Keratinocyte (primary cell): Measurements from ENCODE around the gene RBM47. TPM values are rescaled to one million over a fixed set of nuclear protein-coding genes. Genes with fewer than 3 reads are reported as not detected.

Experiments
- DNase-seq: peaks from one replicate; pipeline ENCODE4 v3.0.0-alpha.2; 2011; ENCODE audit warnings: low read depth, missing footprints, low spot score
- FAIRE-seq: peaks from 2 replicates; lab custom pipeline; 2011; peaks lifted over from hg19 to GRCh38; lab: Jason Lieb, UNC
- H2AFZ ChIP-seq: 2 replicates; pipeline ENCODE4 v1.6.0; 2012; ENCODE audit warnings: low read length, control low read depth, inconsistent platforms; ENCODE audit not compliant: control insufficient read depth
- H3K27ac ChIP-seq: 2 replicates; pipeline ENCODE4 v1.5.1; 2011; ENCODE audit warnings: low read length; ENCODE audit not compliant: control insufficient read depth, insufficient read depth
- H3K27me3 ChIP-seq: 3 replicates; pipeline ENCODE4 v1.6.0; 2011; ENCODE audit warnings: low read length; ENCODE audit not compliant: control insufficient read depth, insufficient read depth; ENCODE audit errors: extremely low read depth
- H3K36me3 ChIP-seq, 2 experiments: 2 replicates in 1 of 2; 3 replicates in 1 of 2; pipeline ENCODE4 v1.5.1; 2011; ENCODE audit warnings: low read length in 2 of 2, mild to moderate bottlenecking in 1 of 2; ENCODE audit not compliant: control insufficient read depth in 2 of 2, insufficient read depth in 2 of 2; ENCODE audit errors: extremely low read depth in 1 of 2
- H3K4me1 ChIP-seq: 3 replicates; pipeline ENCODE4 v1.5.1; 2011; ENCODE audit warnings: low read length; ENCODE audit not compliant: control insufficient read depth, insufficient read depth; ENCODE audit errors: extremely low read depth
- H3K4me2 ChIP-seq: 3 replicates; pipeline ENCODE4 v1.6.0; 2011; ENCODE audit warnings: low read depth, low read length; ENCODE audit not compliant: control insufficient read depth, insufficient read depth; ENCODE audit errors: extremely low read depth
- H3K4me3 ChIP-seq, 3 experiments: fragments of 200-600 bp in 1 of 3; sonication (generic) in 1 of 3; 2 replicates in 2 of 3; 3 replicates in 1 of 3; pipeline ENCODE4 v1.5.1; 2011 to 2016; ENCODE audit warnings: low read length in 3 of 3, mild to moderate bottlenecking in 3 of 3, control low read depth in 2 of 3, inconsistent platforms in 1 of 3, low read depth in 1 of 3, mixed read lengths in 1 of 3, mixed run types in 1 of 3, moderate library complexity in 1 of 3; ENCODE audit not compliant: control insufficient read depth in 2 of 3, insufficient read depth in 2 of 3; ENCODE audit errors: extremely low read depth in 1 of 3
- H3K79me2 ChIP-seq: 2 replicates; pipeline ENCODE4 v1.6.0; 2012; ENCODE audit warnings: low read length; ENCODE audit not compliant: control insufficient read depth, insufficient read depth
- H3K9ac ChIP-seq: 3 replicates; pipeline ENCODE4 v1.6.0; 2011; ENCODE audit warnings: low read length; ENCODE audit not compliant: control insufficient read depth, insufficient read depth; ENCODE audit errors: extremely low read depth
- H3K9me1 ChIP-seq: 3 replicates; pipeline ENCODE4 v1.6.0; 2011; ENCODE audit warnings: low read length; ENCODE audit not compliant: control insufficient read depth, insufficient read depth; ENCODE audit errors: extremely low read depth
- H3K9me3 ChIP-seq: 2 replicates; pipeline ENCODE4 v1.5.1; 2012; ENCODE audit warnings: low read depth, low read length; ENCODE audit not compliant: control insufficient read depth
- H4K20me1 ChIP-seq: 3 replicates; pipeline ENCODE4 v1.6.0; 2011; ENCODE audit warnings: low read length; ENCODE audit not compliant: control insufficient read depth, insufficient read depth; ENCODE audit errors: extremely low read depth
- EZH2 ChIP-seq: IDR thresholded peaks from one replicate; pipeline ENCODE4 v1.6.1; 2012; ENCODE audit warnings: inconsistent platforms, mild to moderate bottlenecking, low read length, moderate library complexity
- dilution Hi-C: fragments of 300-500 bp; cut with MboI; formaldehyde crosslinking; loops from one replicate; pipeline ENCODE4 v1.7.0; 2020; ENCODE audit warnings: low sequenced_read_pairs; ENCODE audit not compliant: extremely low pct_ligation_motif_present
- polyA plus RNA-seq, 5 experiments: library from polyadenylated mRNA; depleted of rRNA in 3 of 5; stranded (reverse) in 3 of 5; stranded (forward) in 1 of 5; unstranded in 1 of 5; fragments of >200 nt; gene quantifications; 1 replicate in 1 of 5; 2 replicates in 3 of 5; 3 replicates in 1 of 5; pipeline versions ENCODE4 v1.2.1 to v1.2.3, GENCODE V29; 2011 to 2012; ENCODE audit warnings: missing spikeins in 2 of 5, low read depth in 1 of 5, low replicate concordance in 1 of 5
- TF ChIP-seq, protein P1 (sequence below), 3 experiments: IDR thresholded peaks in 1 of 3; conservative IDR thresholded peaks in 1 of 3; optimal IDR thresholded peaks in 1 of 3; 2 replicates in 2 of 3; 3 replicates in 1 of 3; pipeline versions ENCODE3 to v1.5.1; 2011; ENCODE audit warnings: low read length in 3 of 3, mild to moderate bottlenecking in 3 of 3, moderate library complexity in 2 of 3, control low read depth in 1 of 3, inconsistent platforms in 1 of 3; ENCODE audit not compliant: insufficient read depth in 2 of 3; ENCODE audit errors: extremely low read depth in 1 of 3

The RBM47 gene
- polyA plus RNA-seq, 1 donor (not counting 4 experiments of a cell fraction or from before 2014, with no cell fraction given), result 6.9 TPM

DNA sequence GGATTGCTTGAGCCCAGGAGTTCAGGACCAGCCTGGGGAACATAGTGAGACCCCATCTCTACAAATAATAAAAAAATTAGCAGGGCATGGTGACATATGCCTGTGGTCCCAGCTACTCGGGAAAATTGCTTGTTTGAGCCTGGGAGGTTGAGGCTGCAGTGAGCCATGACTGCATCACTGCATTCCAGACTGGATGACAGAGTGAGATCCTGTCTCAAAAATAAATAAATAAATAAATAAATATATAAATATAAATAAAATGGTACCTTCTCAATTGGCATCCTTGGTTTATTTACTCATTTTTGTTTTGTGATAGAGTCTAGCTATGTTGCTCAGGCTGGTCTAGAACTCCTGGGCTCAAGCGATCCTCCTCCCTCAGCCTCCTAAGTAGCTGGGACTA lies 150.3 kb downstream of the RBM47 start:
- Histone ChIP-seq H3K27ac (no peak overlapping the region), H3K4me2 (no peak overlapping the region), H3K9me3 (no peaks in the 10 kb centered on the region), H3K36me3 (no peaks in the 10 kb centered on the region), H4K20me1 (no peaks in the 10 kb centered on the region), H3K27me3 (no peaks in the 10 kb centered on the region), H3K9ac (no peak overlapping the region), H3K9me1 (no peaks in the 10 kb centered on the region), H3K4me1 (peaks cover 3% of the 10 kb centered on the region), H3K4me3 (no peak overlapping the region), H3K79me2 (no peaks in the 10 kb centered on the region), H2AFZ (no peak overlapping the region)
- TF ChIP-seq, protein P1, sequence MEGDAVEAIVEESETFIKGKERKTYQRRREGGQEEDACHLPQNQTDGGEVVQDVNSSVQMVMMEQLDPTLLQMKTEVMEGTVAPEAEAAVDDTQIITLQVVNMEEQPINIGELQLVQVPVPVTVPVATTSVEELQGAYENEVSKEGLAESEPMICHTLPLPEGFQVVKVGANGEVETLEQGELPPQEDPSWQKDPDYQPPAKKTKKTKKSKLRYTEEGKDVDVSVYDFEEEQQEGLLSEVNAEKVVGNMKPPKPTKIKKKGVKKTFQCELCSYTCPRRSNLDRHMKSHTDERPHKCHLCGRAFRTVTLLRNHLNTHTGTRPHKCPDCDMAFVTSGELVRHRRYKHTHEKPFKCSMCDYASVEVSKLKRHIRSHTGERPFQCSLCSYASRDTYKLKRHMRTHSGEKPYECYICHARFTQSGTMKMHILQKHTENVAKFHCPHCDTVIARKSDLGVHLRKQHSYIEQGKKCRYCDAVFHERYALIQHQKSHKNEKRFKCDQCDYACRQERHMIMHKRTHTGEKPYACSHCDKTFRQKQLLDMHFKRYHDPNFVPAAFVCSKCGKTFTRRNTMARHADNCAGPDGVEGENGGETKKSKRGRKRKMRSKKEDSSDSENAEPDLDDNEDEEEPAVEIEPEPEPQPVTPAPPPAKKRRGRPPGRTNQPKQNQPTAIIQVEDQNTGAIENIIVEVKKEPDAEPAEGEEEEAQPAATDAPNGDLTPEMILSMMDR (optimal IDR thresholded peaks at IDR 0.05 in 1 of 3, IDR thresholded peaks at IDR 0.05 in 1 of 3, conservative IDR thresholded peaks at IDR 0.05 in 1 of 3; ENCODE audit: extremely low read depth in 1 of 3, insufficient read depth in 2 of 3, low read length in 3 of 3), result no peak
- no peak for TF ChIP-seq EZH2
- no peak for DNase-seq
- no peak for FAIRE-seq
- dilution Hi-C loops, result no loop called here

DNA sequence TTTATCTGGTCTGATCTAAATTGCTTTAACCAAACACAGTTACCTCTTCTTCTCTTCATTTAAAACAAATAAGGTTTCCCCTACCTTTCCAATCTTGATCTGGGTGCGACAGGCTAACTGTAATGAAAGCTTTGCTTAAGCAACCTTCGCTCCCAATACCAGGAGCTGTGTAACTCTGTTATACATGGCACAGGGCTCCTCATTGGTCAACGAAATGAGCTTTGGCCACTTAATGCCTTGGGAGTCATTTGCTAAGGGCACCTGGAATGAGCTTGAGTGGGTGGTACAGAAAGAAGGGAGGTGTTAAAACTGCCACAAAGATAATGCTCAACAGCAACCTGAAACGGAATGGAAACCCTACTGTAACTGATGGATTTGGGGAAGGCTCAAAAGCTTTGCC lies 154.1 kb downstream of the RBM47 start:
- no peak for FAIRE-seq

More for the DNA sequence above, 154.1 kb downstream of the RBM47 start:
- no peak for TF ChIP-seq EZH2
- TF ChIP-seq, protein P1 (optimal IDR thresholded peaks at IDR 0.05 in 1 of 3, IDR thresholded peaks at IDR 0.05 in 1 of 3, conservative IDR thresholded peaks at IDR 0.05 in 1 of 3; ENCODE audit: extremely low read depth in 1 of 3, insufficient read depth in 2 of 3, low read length in 3 of 3), result no peak
- no peak overlapping the region for H2AFZ ChIP-seq
- no peaks in the 10 kb centered on the region for H4K20me1 ChIP-seq
- no peaks in the 10 kb centered on the region for H3K36me3 ChIP-seq
- H3K27ac ChIP-seq, result no peak overlapping the region
- peaks cover 6% of the 10 kb centered on the region for H3K4me1 ChIP-seq
- H3K4me2 ChIP-seq, result no peak overlapping the region
- no peak for DNase-seq
- H3K9me3 ChIP-seq, result no peaks in the 10 kb centered on the region
- H3K79me2 ChIP-seq, result no peaks in the 10 kb centered on the region
- dilution Hi-C loops, result no loop called here
- no peaks in the 10 kb centered on the region for H3K27me3 ChIP-seq
- no peaks in the 10 kb centered on the region for H3K9me1 ChIP-seq
- no peak overlapping the region for H3K9ac ChIP-seq
- H3K4me3 ChIP-seq, result no peak overlapping the region
